D721Med (cell line): Measurements from ENCODE around the gene NUP85.

Source experiments
- DNase-seq: peaks from one replicate; pipeline ENCODE4 v3.0.0; 2011; ENCODE audit warnings: low spot score; ENCODE audit not compliant: insufficient read length
- FAIRE-seq: peaks from 2 replicates; lab custom pipeline; 2011; peaks lifted over from hg19 to GRCh38; lab: Jason Lieb, UNC
- CTCF ChIP-seq: IDR thresholded peaks from 2 replicates; pipeline ENCODE4 v1.5.1; 2012; ENCODE audit warnings: mild to moderate bottlenecking, control low read depth; ENCODE audit not compliant: insufficient read depth; ENCODE audit errors: missing control alignments

The NUP85 gene

GRCh38 chr17:75173526-75173925 lies 32.0 kb upstream of the NUP85 start:
- no peak for TF ChIP-seq CTCF
- DNase-seq (no peak), FAIRE-seq (no peak)

- DNase-seq, result no peak
- no peak for FAIRE-seq
- TF ChIP-seq CTCF, result no peak
These were observed 30.5 kb upstream of the NUP85 start for GRCh38 chr17:75174996-75175395.

- no peak for DNase-seq
- no peak for TF ChIP-seq CTCF
- no peak for FAIRE-seq
These were observed 28.9 kb upstream of the NUP85 start for GRCh38 chr17:75176625-75177024.

GRCh38 chr17:75178453-75178852 lies 27.0 kb upstream of the NUP85 start:
- FAIRE-seq (no peak), DNase-seq (no peak)
- no peak for TF ChIP-seq CTCF

- TF ChIP-seq CTCF, result no peak
- no peak for FAIRE-seq
These were observed 24.4 kb upstream of the NUP85 start for GRCh38 chr17:75181110-75181509.

GRCh38 chr17:75181608-75182318 lies 23.7 kb upstream of the NUP85 start:
- TF ChIP-seq CTCF, result no peak
- FAIRE-seq, result no peak
- no peak for DNase-seq

More at GRCh38 chr17:75181110-75181509, 24.4 kb upstream of the NUP85 start:
- no peak for DNase-seq

GRCh38 chr17:75182319-75182568 lies 23.2 kb upstream of the NUP85 start:
- TF ChIP-seq CTCF, result no peak
- no peak for DNase-seq
- FAIRE-seq, result no peak
